Liver (tissue), 9 donors: Measurements from ENCODE around the gene KBTBD2. TPM values are rescaled to one million over a fixed set of nuclear protein-coding genes. Genes with fewer than 3 reads are reported as not detected.

Experiments
- DNase-seq: peaks from one replicate; pipeline ENCODE4 v3.0.0-alpha.2; 2017; ENCODE audit warnings: low spot score
- H3K27ac ChIP-seq, 2 donors: one replicate each; pipeline ENCODE4 v1.7.0; 2013; ENCODE audit warnings: inconsistent platforms in 2 of 2, low read length in 2 of 2, control low read depth in 1 of 2, low read depth in 1 of 2, mild to moderate bottlenecking in 1 of 2
- H3K27me3 ChIP-seq, 4 donors: one replicate each; pipeline versions ENCODE4 v1.6.1 to v1.7.0; 2013; ENCODE audit warnings: low read length in 3 of 4, inconsistent platforms in 1 of 4, mild to moderate bottlenecking in 1 of 4, moderate library complexity in 1 of 4; ENCODE audit not compliant: control insufficient read depth in 4 of 4, insufficient read depth in 4 of 4
- H3K36me3 ChIP-seq, 4 donors: one replicate each; pipeline versions ENCODE4 v1.6.1 to v1.7.0; 2013; ENCODE audit warnings: low read length in 3 of 4, mild to moderate bottlenecking in 3 of 4, low read depth in 1 of 4, moderate library complexity in 1 of 4; ENCODE audit not compliant: control insufficient read depth in 4 of 4, insufficient read depth in 3 of 4
- H3K4me1 ChIP-seq, 4 donors: one replicate each; pipeline versions ENCODE4 v1.6.1 to v1.7.0; 2013; ENCODE audit warnings: low read length in 3 of 4, mild to moderate bottlenecking in 3 of 4, moderate library complexity in 1 of 4; ENCODE audit not compliant: control insufficient read depth in 4 of 4, insufficient read depth in 4 of 4
- H3K4me3 ChIP-seq, 3 donors: one replicate each; pipeline versions ENCODE4 v1.6.1 to v1.7.0; 2013; ENCODE audit warnings: low read length in 3 of 3, control low read depth in 1 of 3, low read depth in 1 of 3, mild to moderate bottlenecking in 1 of 3
- H3K9ac ChIP-seq, 2 donors: one replicate each; pipeline ENCODE4 v1.7.0; 2013; ENCODE audit warnings: low read length in 2 of 2, mild to moderate bottlenecking in 2 of 2, moderate library complexity in 2 of 2, control low read depth in 1 of 2, low read depth in 1 of 2
- H3K9me3 ChIP-seq, 4 donors: one replicate each; pipeline versions ENCODE4 v1.6.1 to v1.7.0; 2013; ENCODE audit warnings: low read length in 3 of 4; ENCODE audit not compliant: control insufficient read depth in 4 of 4
- EGR1 ChIP-seq, 2 donors: IDR thresholded peaks; 2 replicates each; pipeline ENCODE4 v1.6.1; 2016 to 2018; ENCODE audit warnings: antibody characterized with exemption in 2 of 2, low read depth in 2 of 2
- FOXA2 ChIP-seq: IDR thresholded peaks from 2 replicates; pipeline ENCODE4 v1.6.1; 2016; ENCODE audit warnings: antibody characterized with exemption
- GABPA ChIP-seq, 2 donors: IDR thresholded peaks in 1 of 2; conservative IDR thresholded peaks in 1 of 2; 2 replicates each; pipeline ENCODE4 v1.6.1; 2016; ENCODE audit warnings: antibody characterized with exemption in 2 of 2, mild to moderate bottlenecking in 1 of 2, moderate library complexity in 1 of 2
- HNF4A ChIP-seq, 2 donors: conservative IDR thresholded peaks; 2 replicates each; pipeline ENCODE4 v1.6.1; 2016; ENCODE audit warnings: antibody characterized with exemption in 2 of 2, mild to moderate bottlenecking in 2 of 2
- HNF4G ChIP-seq: IDR thresholded peaks from 2 replicates; pipeline ENCODE4 v1.6.1; 2016; ENCODE audit warnings: antibody characterized with exemption
- JUND ChIP-seq, 2 donors: IDR thresholded peaks; 2 replicates each; pipeline ENCODE4 v1.6.1; 2016; ENCODE audit warnings: antibody characterized with exemption in 2 of 2
- NR2F2 ChIP-seq: IDR thresholded peaks from 2 replicates; pipeline ENCODE4 v1.6.1; 2016; ENCODE audit warnings: antibody characterized with exemption
- RAD21 ChIP-seq, 2 donors: IDR thresholded peaks; 2 replicates each; pipeline ENCODE4 v1.6.1; 2016; ENCODE audit warnings: antibody characterized with exemption in 2 of 2, mild to moderate bottlenecking in 2 of 2
- RXRA ChIP-seq, 2 donors: IDR thresholded peaks; 2 replicates each; pipeline ENCODE4 v1.6.1; 2017 to 2018; ENCODE audit warnings: antibody characterized with exemption in 2 of 2, mild to moderate bottlenecking in 1 of 2
- SP1 ChIP-seq: IDR thresholded peaks from 2 replicates; pipeline ENCODE4 v1.6.1; 2018; ENCODE audit warnings: antibody characterized with exemption, mild to moderate bottlenecking
- TAF1 ChIP-seq: conservative IDR thresholded peaks from 2 replicates; pipeline ENCODE4 v1.6.1; 2016; ENCODE audit warnings: antibody characterized with exemption, mild to moderate bottlenecking
- YY1 ChIP-seq: IDR thresholded peaks from 2 replicates; pipeline ENCODE4 v1.6.1; 2016; ENCODE audit warnings: antibody characterized with exemption, mild to moderate bottlenecking
- WGBS: extraction: QIAGEN DNeasy Blood & Tissue Kit; methylation state at CpG from one replicate; pipeline ENCODE4 v1.1.7; 2013; 5-methylcytosine and 5-hydroxymethylcytosine counted together
- polyA plus RNA-seq, 2 donors: library from polyadenylated mRNA; stranded (reverse) in 1 of 2; unstranded in 1 of 2; fragments of 200-250 nt in 1 of 2; fragments of >200 nt in 1 of 2; fragmentation: Nextera tagmentation in 1 of 2; extraction: Ambion mirVana in 1 of 2; gene quantifications; one replicate each; pipeline versions ENCODE4 v1.2.1 to v1.2.3, GENCODE V29; 2013 to 2015
- total RNA-seq, 2 donors: library from RNA; depleted of rRNA; stranded (reverse); fragments of >200 nt; gene quantifications; one replicate each; pipeline ENCODE4 v1.2.3, GENCODE V29; 2014
- TF ChIP-seq, protein P1 (sequence below): IDR thresholded peaks from 2 replicates; pipeline ENCODE4 v1.6.1; 2016; ENCODE audit warnings: antibody characterized with exemption
- TF ChIP-seq, protein P2 (sequence below): fragments of 150-350 bp; IDR thresholded peaks from 2 replicates; pipeline ENCODE4 v1.5.1; 2017; ENCODE audit warnings: improper control_type of control experiment, low read depth, low read length; ENCODE audit not compliant: missing input control
- TF ChIP-seq, protein P3 (sequence below): IDR thresholded peaks from 2 replicates; pipeline ENCODE4 v1.6.1; 2016; ENCODE audit warnings: antibody characterized with exemption
- TF ChIP-seq, protein P4 (sequence below): IDR thresholded peaks from 2 replicates; pipeline ENCODE4 v1.6.1; 2016; ENCODE audit warnings: antibody characterized with exemption, mild to moderate bottlenecking
- TF ChIP-seq, protein P5 (sequence below): IDR thresholded peaks from 2 replicates; pipeline ENCODE4 v1.6.1; 2016; ENCODE audit warnings: antibody characterized with exemption
- donor health status: healthy.
- donor health status: healthy.
- donor health status: healthy.
- donor health status: healthy.
- donor health status: healthy.

Gene KBTBD2
- total and polyA plus RNA-seq, 4 donors: 7.1 to 29.5 (median 15.1) TPM

DNA sequence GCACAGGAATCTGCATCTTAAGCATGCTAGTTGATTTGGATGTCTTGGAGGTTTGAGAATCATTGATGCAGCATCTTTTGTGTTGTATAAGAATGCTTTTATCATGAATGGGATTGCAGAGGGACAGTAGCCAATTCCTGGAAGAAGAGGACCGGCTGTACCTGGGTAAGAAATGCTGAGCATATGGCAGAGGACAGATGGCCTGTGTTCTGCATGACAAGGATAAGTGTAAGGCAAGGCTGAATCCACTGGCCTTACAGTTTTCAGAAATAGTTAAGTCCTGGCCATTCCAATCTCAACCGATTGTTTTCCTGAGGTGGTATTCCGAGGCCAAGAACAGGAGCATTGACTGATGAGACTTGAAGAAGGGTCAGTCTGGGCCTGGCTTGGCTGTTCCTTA, 24.4 kb upstream of the KBTBD2 start:
- TF ChIP-seq, protein P1, sequence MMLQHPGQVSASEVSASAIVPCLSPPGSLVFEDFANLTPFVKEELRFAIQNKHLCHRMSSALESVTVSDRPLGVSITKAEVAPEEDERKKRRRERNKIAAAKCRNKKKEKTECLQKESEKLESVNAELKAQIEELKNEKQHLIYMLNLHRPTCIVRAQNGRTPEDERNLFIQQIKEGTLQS: no peak
- TF ChIP-seq, protein P2, sequence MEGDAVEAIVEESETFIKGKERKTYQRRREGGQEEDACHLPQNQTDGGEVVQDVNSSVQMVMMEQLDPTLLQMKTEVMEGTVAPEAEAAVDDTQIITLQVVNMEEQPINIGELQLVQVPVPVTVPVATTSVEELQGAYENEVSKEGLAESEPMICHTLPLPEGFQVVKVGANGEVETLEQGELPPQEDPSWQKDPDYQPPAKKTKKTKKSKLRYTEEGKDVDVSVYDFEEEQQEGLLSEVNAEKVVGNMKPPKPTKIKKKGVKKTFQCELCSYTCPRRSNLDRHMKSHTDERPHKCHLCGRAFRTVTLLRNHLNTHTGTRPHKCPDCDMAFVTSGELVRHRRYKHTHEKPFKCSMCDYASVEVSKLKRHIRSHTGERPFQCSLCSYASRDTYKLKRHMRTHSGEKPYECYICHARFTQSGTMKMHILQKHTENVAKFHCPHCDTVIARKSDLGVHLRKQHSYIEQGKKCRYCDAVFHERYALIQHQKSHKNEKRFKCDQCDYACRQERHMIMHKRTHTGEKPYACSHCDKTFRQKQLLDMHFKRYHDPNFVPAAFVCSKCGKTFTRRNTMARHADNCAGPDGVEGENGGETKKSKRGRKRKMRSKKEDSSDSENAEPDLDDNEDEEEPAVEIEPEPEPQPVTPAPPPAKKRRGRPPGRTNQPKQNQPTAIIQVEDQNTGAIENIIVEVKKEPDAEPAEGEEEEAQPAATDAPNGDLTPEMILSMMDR: no peak
- TF ChIP-seq HNF4A (conservative IDR thresholded peaks at IDR 0.05) (no peak), JUND (IDR thresholded peaks at IDR 0.05) (no peak), FOXA2 (no peak), NR2F2 (no peak), SP1 (no peak), HNF4G (no peak), TAF1 (no peak), RXRA (IDR thresholded peaks at IDR 0.05) (no peak), YY1 (no peak), RAD21 (IDR thresholded peaks at IDR 0.05) (no peak), GABPA (IDR thresholded peaks at IDR 0.05 in 1 of 2, conservative IDR thresholded peaks at IDR 0.05 in 1 of 2) (no peak), EGR1 (IDR thresholded peaks at IDR 0.05; ENCODE audit: low read depth in 2 of 2) (no peak)
- TF ChIP-seq, protein P3, sequence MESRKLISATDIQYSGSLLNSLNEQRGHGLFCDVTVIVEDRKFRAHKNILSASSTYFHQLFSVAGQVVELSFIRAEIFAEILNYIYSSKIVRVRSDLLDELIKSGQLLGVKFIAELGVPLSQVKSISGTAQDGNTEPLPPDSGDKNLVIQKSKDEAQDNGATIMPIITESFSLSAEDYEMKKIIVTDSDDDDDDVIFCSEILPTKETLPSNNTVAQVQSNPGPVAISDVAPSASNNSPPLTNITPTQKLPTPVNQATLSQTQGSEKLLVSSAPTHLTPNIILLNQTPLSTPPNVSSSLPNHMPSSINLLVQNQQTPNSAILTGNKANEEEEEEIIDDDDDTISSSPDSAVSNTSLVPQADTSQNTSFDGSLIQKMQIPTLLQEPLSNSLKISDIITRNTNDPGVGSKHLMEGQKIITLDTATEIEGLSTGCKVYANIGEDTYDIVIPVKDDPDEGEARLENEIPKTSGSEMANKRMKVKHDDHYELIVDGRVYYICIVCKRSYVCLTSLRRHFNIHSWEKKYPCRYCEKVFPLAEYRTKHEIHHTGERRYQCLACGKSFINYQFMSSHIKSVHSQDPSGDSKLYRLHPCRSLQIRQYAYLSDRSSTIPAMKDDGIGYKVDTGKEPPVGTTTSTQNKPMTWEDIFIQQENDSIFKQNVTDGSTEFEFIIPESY: no peak
- TF ChIP-seq, protein P4, sequence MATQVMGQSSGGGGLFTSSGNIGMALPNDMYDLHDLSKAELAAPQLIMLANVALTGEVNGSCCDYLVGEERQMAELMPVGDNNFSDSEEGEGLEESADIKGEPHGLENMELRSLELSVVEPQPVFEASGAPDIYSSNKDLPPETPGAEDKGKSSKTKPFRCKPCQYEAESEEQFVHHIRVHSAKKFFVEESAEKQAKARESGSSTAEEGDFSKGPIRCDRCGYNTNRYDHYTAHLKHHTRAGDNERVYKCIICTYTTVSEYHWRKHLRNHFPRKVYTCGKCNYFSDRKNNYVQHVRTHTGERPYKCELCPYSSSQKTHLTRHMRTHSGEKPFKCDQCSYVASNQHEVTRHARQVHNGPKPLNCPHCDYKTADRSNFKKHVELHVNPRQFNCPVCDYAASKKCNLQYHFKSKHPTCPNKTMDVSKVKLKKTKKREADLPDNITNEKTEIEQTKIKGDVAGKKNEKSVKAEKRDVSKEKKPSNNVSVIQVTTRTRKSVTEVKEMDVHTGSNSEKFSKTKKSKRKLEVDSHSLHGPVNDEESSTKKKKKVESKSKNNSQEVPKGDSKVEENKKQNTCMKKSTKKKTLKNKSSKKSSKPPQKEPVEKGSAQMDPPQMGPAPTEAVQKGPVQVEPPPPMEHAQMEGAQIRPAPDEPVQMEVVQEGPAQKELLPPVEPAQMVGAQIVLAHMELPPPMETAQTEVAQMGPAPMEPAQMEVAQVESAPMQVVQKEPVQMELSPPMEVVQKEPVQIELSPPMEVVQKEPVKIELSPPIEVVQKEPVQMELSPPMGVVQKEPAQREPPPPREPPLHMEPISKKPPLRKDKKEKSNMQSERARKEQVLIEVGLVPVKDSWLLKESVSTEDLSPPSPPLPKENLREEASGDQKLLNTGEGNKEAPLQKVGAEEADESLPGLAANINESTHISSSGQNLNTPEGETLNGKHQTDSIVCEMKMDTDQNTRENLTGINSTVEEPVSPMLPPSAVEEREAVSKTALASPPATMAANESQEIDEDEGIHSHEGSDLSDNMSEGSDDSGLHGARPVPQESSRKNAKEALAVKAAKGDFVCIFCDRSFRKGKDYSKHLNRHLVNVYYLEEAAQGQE: no peak
- TF ChIP-seq, protein P5, sequence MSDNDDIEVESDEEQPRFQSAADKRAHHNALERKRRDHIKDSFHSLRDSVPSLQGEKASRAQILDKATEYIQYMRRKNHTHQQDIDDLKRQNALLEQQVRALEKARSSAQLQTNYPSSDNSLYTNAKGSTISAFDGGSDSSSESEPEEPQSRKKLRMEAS: no peak
- DNase-seq: no peak
- Histone ChIP-seq H3K36me3 (peaks cover 0 to 6% (median 3%) of the 10 kb centered on the region in 4 donors), H3K4me1 (no peaks in the 10 kb centered on the region), H3K9me3 (no peaks in the 10 kb centered on the region), H3K4me3 (no peak overlapping the region), H3K27me3 (no peaks in the 10 kb centered on the region), H3K27ac (no peak overlapping the region), H3K9ac (no peak overlapping the region)
- WGBS: 93% methylated on average over 3 of the region's 3 CpGs
